H9 (cell line): ENCODE results near the gene TRIM7. TPM values are rescaled to one million over a fixed set of nuclear protein-coding genes. Genes with fewer than 3 reads are reported as not detected.

Experiments used
- DNase-seq: peaks from one replicate; pipeline ENCODE4 v3.0.0-alpha.2; 2017
- H2AFZ ChIP-seq: one replicate; pipeline ENCODE4 v1.6.1; 2013; ENCODE audit warnings: mild to moderate bottlenecking, low read length, control low read depth, moderate library complexity
- H2AK5ac ChIP-seq: 2 replicates; pipeline ENCODE4 v1.6.1; 2013; ENCODE audit warnings: low read length, control low read depth, mixed read lengths; ENCODE audit not compliant: insufficient read length
- H2BK120ac ChIP-seq: one replicate; pipeline ENCODE4 v1.6.1; 2013; ENCODE audit warnings: low read depth, mild to moderate bottlenecking, low read length, control low read depth, inconsistent platforms; ENCODE audit not compliant: poor library complexity, severe bottlenecking
- H2BK12ac ChIP-seq: 2 replicates; pipeline ENCODE4 v1.6.1; 2013; ENCODE audit warnings: low read length, control low read depth, mixed read lengths, low read depth; ENCODE audit not compliant: insufficient read length
- H2BK15ac ChIP-seq: 2 replicates; pipeline ENCODE4 v1.6.1; 2013; ENCODE audit warnings: low read depth, low read length, control low read depth
- H2BK20ac ChIP-seq: one replicate; pipeline ENCODE4 v1.6.1; 2013; ENCODE audit warnings: low read depth, mild to moderate bottlenecking, low read length, control low read depth, inconsistent platforms; ENCODE audit not compliant: poor library complexity, severe bottlenecking
- H2BK5ac ChIP-seq: 2 replicates; pipeline ENCODE4 v1.6.1; 2013; ENCODE audit warnings: low read length, control low read depth, mixed read lengths; ENCODE audit not compliant: insufficient read length
- H3K14ac ChIP-seq: 2 replicates; pipeline ENCODE4 v1.6.1; 2013; ENCODE audit warnings: low read length, control low read depth; ENCODE audit not compliant: insufficient read depth
- H3K18ac ChIP-seq: 2 replicates; pipeline ENCODE4 v1.6.1; 2013; ENCODE audit warnings: low read depth, mild to moderate bottlenecking, mixed read lengths, low read length, control low read depth; ENCODE audit not compliant: insufficient read length
- H3K23ac ChIP-seq: 2 replicates; pipeline ENCODE4 v1.6.1; 2013; ENCODE audit warnings: low read length, control low read depth, mixed read lengths, low read depth; ENCODE audit not compliant: insufficient read length
- H3K23me2 ChIP-seq: 2 replicates; pipeline ENCODE4 v1.6.1; 2013; ENCODE audit warnings: low read depth, mild to moderate bottlenecking, mixed read lengths, low read length, control low read depth; ENCODE audit not compliant: insufficient read length, poor library complexity, severe bottlenecking
- H3K27ac ChIP-seq: 2 replicates; pipeline ENCODE4 v1.5.1; 2013; ENCODE audit warnings: low read length, control low read depth, mixed read lengths, low read depth; ENCODE audit not compliant: insufficient read length
- H3K27me3 ChIP-seq: 2 replicates; pipeline ENCODE4 v1.6.1; 2013; ENCODE audit warnings: low read length, control low read depth, inconsistent platforms; ENCODE audit not compliant: insufficient read depth
- H3K4ac ChIP-seq: 2 replicates; pipeline ENCODE4 v1.6.1; 2013; ENCODE audit warnings: low read depth, mild to moderate bottlenecking, control low read depth, inconsistent platforms, low read length, moderate library complexity
- H3K4me1 ChIP-seq: 2 replicates; pipeline ENCODE4 v1.6.1; 2013; ENCODE audit warnings: low read length, control low read depth, inconsistent platforms; ENCODE audit not compliant: insufficient read depth
- H3K4me2 ChIP-seq: 2 replicates; pipeline ENCODE4 v1.6.1; 2013; ENCODE audit warnings: low read length, control low read depth, mixed read lengths; ENCODE audit not compliant: insufficient read length, insufficient read depth
- H3K56ac ChIP-seq: 2 replicates; pipeline ENCODE4 v1.6.1; 2013; ENCODE audit warnings: low read depth, mild to moderate bottlenecking, mixed read lengths, low read length, control low read depth; ENCODE audit not compliant: insufficient read length
- H3K79me1 ChIP-seq: 2 replicates; pipeline ENCODE4 v1.6.1; 2013; ENCODE audit warnings: low read depth, mild to moderate bottlenecking, moderate library complexity, low read length, control low read depth, inconsistent platforms; ENCODE audit not compliant: insufficient read depth, poor library complexity, severe bottlenecking
- H3K79me2 ChIP-seq: 2 replicates; pipeline ENCODE4 v1.6.1; 2013; ENCODE audit warnings: low read length, control low read depth, inconsistent platforms; ENCODE audit not compliant: insufficient read depth
- H3K9ac ChIP-seq: 2 replicates; pipeline ENCODE4 v1.6.1; 2013; ENCODE audit warnings: low read length, control low read depth, mixed read lengths; ENCODE audit not compliant: insufficient read length; ENCODE audit errors: extremely low read depth
- H3K9me3 ChIP-seq: one replicate; pipeline ENCODE4 v1.6.1; 2013; ENCODE audit warnings: low read depth, low read length, inconsistent platforms; ENCODE audit not compliant: control insufficient read depth
- H3T11ph ChIP-seq: one replicate; pipeline ENCODE4 v1.6.1; 2013; ENCODE audit warnings: mild to moderate bottlenecking, low read length, control low read depth, inconsistent platforms
- H4K20me1 ChIP-seq: one replicate; pipeline ENCODE4 v1.6.1; 2013; ENCODE audit not compliant: control insufficient read depth, insufficient read length, insufficient read depth
- H4K5ac ChIP-seq: 2 replicates; pipeline ENCODE4 v1.6.1; 2013; ENCODE audit warnings: low read depth, mild to moderate bottlenecking, mixed read lengths, low read length, control low read depth; ENCODE audit not compliant: insufficient read length
- H4K8ac ChIP-seq: replicated peaks from 2 replicates; pipeline ENCODE4 v1.6.1; 2013; ENCODE audit warnings: low read length, control low read depth, mixed read lengths, low read depth; ENCODE audit not compliant: insufficient read length
- H4K91ac ChIP-seq: 2 replicates; pipeline ENCODE4 v1.6.1; 2013; ENCODE audit warnings: low read depth, mild to moderate bottlenecking, moderate library complexity, mixed read lengths, low read length, control low read depth; ENCODE audit not compliant: insufficient read length
- H3K27ac Mint-ChIP-seq, 3 experiments: 2 replicates in 2 of 3; 3 replicates in 1 of 3; pipeline ENCODE4 v1.8.0; 2020 to 2021; ENCODE audit warnings: mixed read lengths in 3 of 3, mild to moderate bottlenecking in 1 of 3, moderate library complexity in 1 of 3
- H3K27me3 Mint-ChIP-seq: 2 replicates; pipeline ENCODE4 v1.8.0; 2021; ENCODE audit warnings: low read depth, mild to moderate bottlenecking, moderate library complexity, mixed read lengths
- H3K36me3 Mint-ChIP-seq, 3 experiments: 2 replicates in 2 of 3; 3 replicates in 1 of 3; pipeline ENCODE4 v1.8.0; 2020 to 2021; ENCODE audit warnings: low read depth in 3 of 3, mixed read lengths in 3 of 3; ENCODE audit not compliant: insufficient read depth in 1 of 3
- H3K4me1 Mint-ChIP-seq, 2 experiments: 2 replicates each; pipeline ENCODE4 v1.8.0; 2020; ENCODE audit warnings: mixed read lengths in 2 of 2
- H3K4me3 Mint-ChIP-seq, 2 experiments: 2 replicates in 1 of 2; 3 replicates in 1 of 2; pipeline ENCODE4 v1.8.0; 2020 to 2021; ENCODE audit warnings: mild to moderate bottlenecking in 2 of 2, mixed read lengths in 2 of 2, moderate library complexity in 1 of 2
- H3K9me3 Mint-ChIP-seq, 2 experiments: 2 replicates in 1 of 2; 3 replicates in 1 of 2; pipeline ENCODE4 v1.8.0; 2020; ENCODE audit warnings: mild to moderate bottlenecking in 2 of 2, mixed read lengths in 2 of 2, moderate library complexity in 1 of 2
- CTCF ChIP-seq: fragments of 200-600 bp; sonication (generic); conservative IDR thresholded peaks from 3 replicates; pipeline ENCODE4 v1.8.0; 2021; ENCODE audit warnings: antibody characterized with exemption, mild to moderate bottlenecking
- WGBS: extraction: QIAGEN DNeasy Blood & Tissue Kit; methylation state at CpG from one replicate; pipeline ENCODE4 v1.1.7; 2013; ENCODE audit warnings: missing lambda C conversion rate, low lambda C conversion rate, mixed read lengths; ENCODE audit not compliant: insufficient read length; ENCODE audit errors: extremely low coverage; 5-methylcytosine and 5-hydroxymethylcytosine counted together
- total RNA-seq: library from RNA; stranded (reverse); gene quantifications from 2 replicates; pipeline ENCODE4 v1.2.1, GENCODE V29; 2021

TRIM7 gene
- total RNA-seq, 1 experiment from 2014 or later, result not detected

GRCh38 chr5:181187500-181188213 is 17.3 kb downstream of the TRIM7 start:
- no peak overlapping the region for H4K8ac ChIP-seq
- no peak overlapping the region for H3K4ac ChIP-seq
- TF ChIP-seq CTCF, result peak; percentile 50; the same call in 2 of the 3 replicates
- Mint-ChIP-seq H3K36me3 (peaks cover 0 to 5% (median 3%) of the 10 kb centered on the region in 3 experiments; a peak in 4 of 7 replicates), H3K4me1 (peaks cover 13 to 29% of the 10 kb centered on the region in 2 experiments), H3K4me3 (peak overlapping the region; percentile 91 to 92), H3K27me3 (peaks cover 41% of the 10 kb centered on the region), H3K9me3 (peaks cover 15 to 17% of the 10 kb centered on the region in 2 experiments), H3K27ac (peak overlapping the region in 2 of 3 experiments; percentile 88; a peak in 4 of 7 replicates)
- no peak overlapping the region for H4K5ac ChIP-seq
- H3K79me2 ChIP-seq, result no peaks in the 10 kb centered on the region
- H3K79me1 ChIP-seq, result no peaks in the 10 kb centered on the region
- no peaks in the 10 kb centered on the region for H4K20me1 ChIP-seq
- WGBS, result no CpG with 5 or more reads among the region's 37 CpGs
- no peak overlapping the region for H3K14ac ChIP-seq
- peak overlapping the region; percentile 56 for H3K4me2 ChIP-seq
- no peak overlapping the region for H3T11ph ChIP-seq
- H3K23me2 ChIP-seq, result peaks cover 34% of the 10 kb centered on the region
- peaks cover 16% of the 10 kb centered on the region for H3K27me3 ChIP-seq
- H2AFZ ChIP-seq, result no peak overlapping the region
- no peak overlapping the region for H2BK5ac ChIP-seq
- no peak overlapping the region for H2BK20ac ChIP-seq
- no peak overlapping the region for H3K27ac ChIP-seq
- H3K9ac ChIP-seq, result peak overlapping the region; percentile 3
- no peak overlapping the region for H3K23ac ChIP-seq
- peak; percentile 87 for DNase-seq
- H3K56ac ChIP-seq, result no peak overlapping the region
- no peak overlapping the region for H3K18ac ChIP-seq
- H2BK12ac ChIP-seq, result no peak overlapping the region
- no peak overlapping the region for H2AK5ac ChIP-seq
- H2BK15ac ChIP-seq, result no peak overlapping the region
- no peak overlapping the region for H2BK120ac ChIP-seq
- no peak overlapping the region for H4K91ac ChIP-seq
- H3K9me3 ChIP-seq, result no peaks in the 10 kb centered on the region
- no peaks in the 10 kb centered on the region for H3K4me1 ChIP-seq
